ENCODE data around the gene PDLIM5. TPM values are rescaled to one million over a fixed set of nuclear protein-coding genes. Genes with fewer than 3 reads are reported as not detected.

PDLIM5 gene
- total and polyA plus RNA-seq, 2 of the 8 experiments (the other 6 are each of a cell fraction or from before 2014, with no cell fraction given): 37.3 to 62.1 TPM

GRCh38 chr4:94715726-94716125 lies 264.0 kb downstream of the PDLIM5 start (continued):
- no peak for TF ChIP-seq CHD7 (IDR thresholded peaks at IDR 0.05; ENCODE audit: insufficient replicate concordance, low read length)
- TF ChIP-seq CBX5 (IDR thresholded peaks at IDR 0.05; ENCODE audit: low read depth, low read length): no peak
- no peak for TF ChIP-seq BACH1 (IDR thresholded peaks at IDR 0.05; ENCODE audit: low read length)
- no peak for TF ChIP-seq HDAC6 (IDR thresholded peaks at IDR 0.05; ENCODE audit: low read depth, low read length)
- no peak for TF ChIP-seq TCF12 (IDR thresholded peaks at IDR 0.05; ENCODE audit: low read depth, low read length)
- TF ChIP-seq CREB1 (IDR thresholded peaks at IDR 0.05): no peak
- no peak for TF ChIP-seq RNF2 (IDR thresholded peaks at IDR 0.05; ENCODE audit: borderline replicate concordance, low read depth, low read length, missing control alignments, poor library complexity, severe bottlenecking)
- no peak for TF ChIP-seq E2F6 (IDR thresholded peaks at IDR 0.05)
- no peak for TF ChIP-seq GABPA (IDR thresholded peaks at IDR 0.05; ENCODE audit: borderline replicate concordance, insufficient read depth, low read length)
- TF ChIP-seq CHD2 (IDR thresholded peaks at IDR 0.05; ENCODE audit: low read length): no peak
- TF ChIP-seq PHF8 (conservative IDR thresholded peaks at IDR 0.05; ENCODE audit: low read depth, low read length): no peak
- no peak for TF ChIP-seq ZNF274 (IDR thresholded peaks at IDR 0.05; ENCODE audit: borderline replicate concordance, extremely low read depth, low read length)

Measured in H1 (cell line).